BE2C (cell line): Measurements from ENCODE around the gene KLHL10.
"Not testable (repeated sequence)": the region's sequence is repeated elsewhere in the genome, so short reads cannot be mapped to it uniquely, and the experiment has no call there.

Experiments
- DNase-seq: peaks from one replicate; pipeline ENCODE4 v3.0.0-alpha.2; 2020
- H3K27me3 ChIP-seq: fragments of 250-450 bp; sonication (Bioruptor Pico); 2 replicates; pipeline ENCODE4 v1.5.1; 2020; ENCODE audit warnings: mild to moderate bottlenecking
- H3K36me3 ChIP-seq: fragments of 250-450 bp; sonication (Bioruptor Pico); 2 replicates; pipeline ENCODE4 v1.5.1; 2020; ENCODE audit warnings: mild to moderate bottlenecking
- H3K4me1 ChIP-seq: fragments of 250-450 bp; sonication (Bioruptor Pico); 2 replicates; pipeline ENCODE4 v1.5.1; 2020
- H3K4me3 ChIP-seq: 2 replicates; pipeline ENCODE4 v1.5.1; 2011; ENCODE audit warnings: low read depth, low read length
- H3K9me3 ChIP-seq: fragments of 250-450 bp; sonication (Bioruptor Pico); 2 replicates; pipeline ENCODE4 v1.5.1; 2020
- TF ChIP-seq, protein P1 (sequence below): IDR thresholded peaks from 2 replicates; pipeline ENCODE4 v1.5.1; 2012; ENCODE audit warnings: mild to moderate bottlenecking, low read depth, low read length

Gene KLHL10

DNA sequence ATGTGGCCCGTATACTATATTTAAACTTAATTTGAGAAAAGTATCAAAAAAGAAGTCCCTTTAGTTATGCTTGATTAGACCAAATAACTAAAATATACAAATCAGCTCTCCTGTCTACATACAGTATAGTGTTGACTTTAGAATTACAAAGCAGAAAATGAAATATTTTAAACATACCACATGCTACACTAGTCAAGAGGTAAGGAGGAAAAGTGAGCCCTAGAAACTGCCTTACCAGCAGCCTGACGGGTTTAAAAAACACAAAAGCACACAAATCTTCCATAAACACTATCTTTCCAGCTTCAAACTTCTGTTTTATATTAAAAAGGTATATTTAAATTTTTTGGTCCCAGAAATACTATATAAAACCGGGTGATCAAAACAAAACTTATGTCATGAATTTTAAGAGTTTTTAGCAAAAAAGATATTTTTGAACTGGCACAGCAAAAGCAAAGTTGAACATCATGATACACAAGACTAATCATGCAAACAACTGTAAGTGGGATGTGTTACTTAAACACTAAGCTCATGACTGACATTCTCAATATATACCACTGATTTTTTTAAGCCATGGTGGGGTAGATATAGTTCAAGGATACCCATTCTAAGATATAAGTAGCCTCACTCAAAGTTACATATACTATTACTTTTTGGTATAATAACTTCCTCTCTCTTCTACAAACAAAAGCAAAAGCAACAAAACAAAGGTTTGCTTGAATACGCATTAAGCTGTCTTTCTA lies 11.8 kb downstream of the KLHL10 start:
- DNase-seq = no peak
- Histone ChIP-seq H3K4me1 (peaks cover 9% of the 10 kb centered on the region), H3K36me3 (peaks cover 30% of the 10 kb centered on the region), H3K27me3 (no peaks in the 10 kb centered on the region), H3K9me3 (no peaks in the 10 kb centered on the region), H3K4me3 (no peak overlapping the region)
- TF ChIP-seq, protein P1, sequence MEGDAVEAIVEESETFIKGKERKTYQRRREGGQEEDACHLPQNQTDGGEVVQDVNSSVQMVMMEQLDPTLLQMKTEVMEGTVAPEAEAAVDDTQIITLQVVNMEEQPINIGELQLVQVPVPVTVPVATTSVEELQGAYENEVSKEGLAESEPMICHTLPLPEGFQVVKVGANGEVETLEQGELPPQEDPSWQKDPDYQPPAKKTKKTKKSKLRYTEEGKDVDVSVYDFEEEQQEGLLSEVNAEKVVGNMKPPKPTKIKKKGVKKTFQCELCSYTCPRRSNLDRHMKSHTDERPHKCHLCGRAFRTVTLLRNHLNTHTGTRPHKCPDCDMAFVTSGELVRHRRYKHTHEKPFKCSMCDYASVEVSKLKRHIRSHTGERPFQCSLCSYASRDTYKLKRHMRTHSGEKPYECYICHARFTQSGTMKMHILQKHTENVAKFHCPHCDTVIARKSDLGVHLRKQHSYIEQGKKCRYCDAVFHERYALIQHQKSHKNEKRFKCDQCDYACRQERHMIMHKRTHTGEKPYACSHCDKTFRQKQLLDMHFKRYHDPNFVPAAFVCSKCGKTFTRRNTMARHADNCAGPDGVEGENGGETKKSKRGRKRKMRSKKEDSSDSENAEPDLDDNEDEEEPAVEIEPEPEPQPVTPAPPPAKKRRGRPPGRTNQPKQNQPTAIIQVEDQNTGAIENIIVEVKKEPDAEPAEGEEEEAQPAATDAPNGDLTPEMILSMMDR = no peak

DNA sequence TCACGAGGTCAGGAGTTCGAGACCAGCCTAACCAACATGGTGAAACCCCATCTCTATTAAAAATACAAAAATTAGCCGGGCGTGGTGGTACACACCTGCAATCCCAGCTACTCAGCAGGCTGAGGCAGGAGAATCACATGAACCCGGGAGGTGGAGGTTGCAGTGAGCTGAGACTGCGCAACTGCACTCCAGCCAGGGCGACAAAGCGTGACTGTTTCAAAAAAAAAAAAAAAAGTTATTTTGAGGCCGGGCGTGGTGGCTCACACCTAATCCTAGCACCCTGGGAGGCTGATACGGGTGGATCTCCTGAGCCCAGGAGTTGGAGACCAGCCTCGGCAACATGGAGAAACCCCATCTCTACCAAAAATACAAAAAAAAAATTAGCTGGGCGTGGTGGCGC lies 13.8 kb downstream of the KLHL10 start:
- H3K36me3 ChIP-seq = peaks cover 37% of the 10 kb centered on the region
- not testable (repeated sequence) for DNase-seq, H3K9me3 ChIP-seq

DNA sequence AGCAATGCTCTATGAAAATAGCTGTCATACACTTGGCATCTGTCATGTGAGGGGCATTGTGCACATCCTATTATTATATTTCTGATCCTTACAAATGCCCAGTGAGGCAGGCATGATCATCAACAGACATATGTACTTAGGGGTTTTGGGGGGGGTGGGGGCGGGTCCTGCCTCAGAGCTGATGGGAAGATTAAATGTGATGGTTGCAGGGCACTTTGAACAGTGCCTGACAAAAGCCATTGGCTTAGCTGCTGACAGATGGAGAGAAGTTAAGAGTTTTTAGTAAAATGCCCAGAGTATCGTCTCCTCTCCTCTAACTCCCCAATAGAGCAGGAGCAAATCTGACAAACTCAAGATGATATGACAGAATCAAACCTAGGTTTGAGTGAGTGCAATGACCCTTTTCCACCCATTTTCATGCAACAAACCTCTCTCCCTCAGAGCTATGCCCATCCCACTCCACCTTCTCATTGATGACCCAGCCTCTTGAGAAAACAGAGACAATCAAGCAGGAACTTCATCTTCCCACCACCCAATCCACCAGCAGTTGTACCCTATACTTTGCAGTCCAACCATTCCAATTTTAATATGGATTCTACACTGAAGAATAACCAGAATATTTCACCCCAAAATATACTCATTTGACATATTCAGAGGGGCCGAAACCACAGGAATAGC lies 22.8 kb downstream of the KLHL10 start:
- DNase-seq = no peak
- no peaks in the 10 kb centered on the region for H3K27me3 ChIP-seq
- H3K36me3 ChIP-seq = no peaks in the 10 kb centered on the region
- H3K9me3 ChIP-seq = no peaks in the 10 kb centered on the region
- peaks cover 11% of the 10 kb centered on the region for H3K4me1 ChIP-seq
- TF ChIP-seq, protein P1 = no peak
- no peak overlapping the region for H3K4me3 ChIP-seq

More for the DNA sequence above, 13.8 kb downstream of the KLHL10 start:
- H3K4me1 ChIP-seq, H3K4me3 ChIP-seq, H3K27me3 ChIP-seq: not testable (repeated sequence)

DNA sequence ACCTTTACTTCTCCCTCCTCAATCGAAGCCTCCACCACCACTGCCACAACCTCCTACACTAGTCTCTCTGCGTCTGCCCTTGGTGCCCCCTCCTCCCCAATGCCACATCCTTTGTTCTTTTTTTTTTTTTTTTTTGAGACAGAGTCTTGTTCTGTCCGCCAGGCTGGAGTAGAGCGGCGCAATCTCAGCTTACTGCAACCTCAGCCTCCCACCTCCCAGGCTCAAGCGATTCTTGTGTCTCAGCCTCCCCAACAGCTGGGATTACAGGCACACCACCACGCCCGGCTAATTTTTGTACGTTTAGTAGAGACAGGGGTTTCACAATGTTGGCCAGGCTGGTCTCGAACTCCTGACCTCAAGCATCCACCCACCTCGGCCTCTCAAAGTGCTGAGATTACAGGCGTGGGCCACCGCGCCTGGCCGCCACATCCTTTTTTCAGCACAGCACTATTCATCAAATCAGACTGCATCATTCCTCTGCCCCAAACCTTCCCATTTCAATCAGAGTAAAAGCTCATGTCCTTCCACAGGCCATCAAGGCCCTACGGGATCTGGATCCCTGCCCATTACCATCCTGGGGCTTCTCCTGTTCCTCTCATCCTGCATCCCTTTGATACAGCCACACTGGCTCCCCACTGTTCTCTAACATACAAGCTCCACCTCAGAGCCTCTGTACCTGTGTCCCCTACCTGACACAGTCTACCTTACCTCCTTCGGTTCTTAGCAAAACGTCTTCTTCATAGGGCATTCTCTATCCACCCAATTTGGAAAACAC lies 25.6 kb downstream of the KLHL10 start:
- TF ChIP-seq, protein P1 = no peak
- H3K27me3 ChIP-seq = no peaks in the 10 kb centered on the region
- peak overlapping the region; percentile 97 for H3K4me3 ChIP-seq

DNA sequence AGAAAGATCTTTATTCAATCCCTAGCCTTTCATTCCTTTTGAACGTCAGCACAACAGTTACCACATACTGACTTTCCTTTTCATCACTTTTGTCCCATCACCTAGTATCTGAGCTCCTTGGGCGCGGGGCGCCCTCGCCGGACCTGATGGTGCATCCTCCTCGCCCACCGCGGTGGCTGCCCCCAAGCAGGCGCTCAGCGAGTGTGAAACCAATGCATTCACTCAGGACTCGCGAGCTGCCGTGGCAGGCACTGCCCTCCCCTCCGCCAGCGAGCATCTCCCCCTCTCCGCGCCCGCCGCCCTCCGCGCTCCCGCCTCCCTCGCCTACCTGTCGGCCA lies 26.8 kb downstream of the KLHL10 start:
- H3K36me3 ChIP-seq = peaks cover 23% of the 10 kb centered on the region
- no peak for DNase-seq
- H3K9me3 ChIP-seq = no peaks in the 10 kb centered on the region
- peak overlapping the region; percentile 97 for H3K4me3 ChIP-seq
- H3K27me3 ChIP-seq = no peaks in the 10 kb centered on the region
- H3K4me1 ChIP-seq = peaks cover 11% of the 10 kb centered on the region
- TF ChIP-seq, protein P1 = no peak

More for the DNA sequence above, 25.6 kb downstream of the KLHL10 start:
- Histone ChIP-seq H3K4me1 (peaks cover 11% of the 10 kb centered on the region), H3K36me3 (peaks cover 17% of the 10 kb centered on the region), H3K9me3 (no peaks in the 10 kb centered on the region)
- DNase-seq = no peak

DNA sequence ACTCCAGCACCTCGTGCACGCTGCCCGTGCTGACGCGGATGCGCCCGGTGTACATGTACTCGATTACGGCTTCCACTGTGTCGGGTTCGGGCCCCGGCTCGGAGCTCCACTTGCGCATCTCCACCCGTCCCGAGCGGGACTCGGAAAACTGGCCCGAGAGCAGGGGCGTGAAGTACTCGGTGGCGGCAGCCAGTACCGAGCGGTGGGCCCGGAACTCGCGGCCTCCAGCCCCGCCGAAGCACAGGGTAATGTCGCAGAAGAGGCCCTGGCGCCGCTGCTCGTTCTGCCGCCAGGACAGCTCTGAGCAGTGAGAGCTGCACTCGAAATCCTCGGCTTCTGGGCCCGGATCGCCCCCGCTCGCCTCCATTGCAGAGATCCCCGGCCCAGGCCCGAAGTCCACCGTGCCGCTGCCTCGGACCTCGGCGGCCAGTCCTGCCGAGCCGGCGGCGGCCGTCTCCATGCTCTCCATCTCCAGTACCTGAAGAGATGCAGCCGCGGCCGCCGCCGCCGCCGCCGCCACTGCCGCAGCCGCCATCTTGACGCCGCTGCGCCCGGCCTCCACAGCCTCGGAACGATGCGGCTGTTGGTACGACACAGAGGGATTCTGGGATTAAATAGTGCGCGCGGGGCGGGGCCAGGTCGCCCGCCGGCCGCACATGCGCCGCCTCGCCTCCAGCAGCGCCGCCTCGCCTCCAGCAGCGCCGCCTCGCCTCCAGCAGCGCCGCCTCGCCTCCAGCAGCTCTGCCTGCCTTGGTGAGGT lies 27.4 kb downstream of the KLHL10 start, which contains the start of gene KLHL11:
KLHL11 (minus strand) TSS at position 588 of the 760 bp plus-strand sequence; CDS start at position 535, 53 bp downstream.
- TF ChIP-seq, protein P1 = no peak
- Histone ChIP-seq H3K4me1 (peaks cover 6% of the 10 kb centered on the region), H3K36me3 (peaks cover 29% of the 10 kb centered on the region), H3K9me3 (no peaks in the 10 kb centered on the region), H3K4me3 (peak within 1 kb of the TSS; percentile 97), H3K27me3 (no peaks in the 10 kb centered on the region)
- peak; percentile 94 for DNase-seq
